Posterior vena cava (tissue), 2 donors: ENCODE measurements around the gene FGF8. TPM values are rescaled to one million over a fixed set of nuclear protein-coding genes. Genes with fewer than 3 reads are reported as not detected.
A peak's percentile ranks its signal among the peaks of the same experiment; 100 is the strongest.

Source experiments
- DNase-seq: peaks from one replicate; pipeline ENCODE4 v3.0.0-alpha.2; 2020; ENCODE audit warnings: low spot score
- intact Hi-C, 2 donors: fragments of 100-400 bp; cut with DNase I; formaldehyde crosslinking; loops; one replicate each; pipeline versions ENCODE4 v1.14.1 to v1.14.2; 2022 to 2023
- total RNA-seq, 2 donors: library from RNA; stranded (reverse); fragmentation: NEBNext Ultra II Directional; extraction: Animal tissue kit (Norgen Biotek cat#: 25700); gene quantifications; one replicate each; pipeline ENCODE4 v1.2.1, GENCODE V29; 2021
- donor health status: DM: yes; HTN: yes; CAD: no.
- donor health status: DM: yes; HTN: yes; CAD: no.

The FGF8 gene
- total RNA-seq, 2 donors from 2014 or later, result not detected

- intact Hi-C loops, result no loop called here
- peak; percentile 43 for DNase-seq
Observed at GRCh38 chr10:101749047-101750016, 26.6 kb downstream of the FGF8 start.

- intact Hi-C loops, result no loop called here
- peak; percentile 62 for DNase-seq
Observed at GRCh38 chr10:101748496-101748895, 27.4 kb downstream of the FGF8 start.

GRCh38 chr10:101745074-101745696 lies 30.7 kb downstream of the FGF8 start:
- intact Hi-C loops, result no loop called here
- DNase-seq, result peak; percentile 6

- intact Hi-C loops, result no loop called here
- peak; percentile 28 for DNase-seq
Observed at GRCh38 chr10:101744267-101744666, 31.6 kb downstream of the FGF8 start.

GRCh38 chr10:101741938-101742337 lies 34.0 kb downstream of the FGF8 start:
- intact Hi-C loops, result no loop called here
- DNase-seq, result no peak

- intact Hi-C loops, result no loop called here
Observed at GRCh38 chr10:101736666-101737065, 39.2 kb downstream of the FGF8 start.

GRCh38 chr10:101732096-101732495 lies 43.8 kb downstream of the FGF8 start:
- DNase-seq, result no peak
- intact Hi-C loops, result no loop called here

More at GRCh38 chr10:101736666-101737065, 39.2 kb downstream of the FGF8 start:
- DNase-seq, result no peak

- intact Hi-C loops, result no loop called here
Observed at GRCh38 chr10:101726115-101726387, 49.9 kb downstream of the FGF8 start.

GRCh38 chr10:101725296-101726114 lies 50.4 kb downstream of the FGF8 start:
- intact Hi-C loops, result no loop called here
- DNase-seq, result no peak

More at GRCh38 chr10:101726115-101726387, 49.9 kb downstream of the FGF8 start:
- no peak for DNase-seq

GRCh38 chr10:101724446-101724845 lies 51.5 kb downstream of the FGF8 start:
- DNase-seq, result no peak
- intact Hi-C loops, result no loop called here

- intact Hi-C loops, result no loop called here
- no peak for DNase-seq
Observed at GRCh38 chr10:101723176-101723575, 52.7 kb downstream of the FGF8 start.

- no peak for DNase-seq
- intact Hi-C loops, result no loop called here
Observed at GRCh38 chr10:101721806-101722205, 54.1 kb downstream of the FGF8 start.

- intact Hi-C loops, result no loop called here
Observed at GRCh38 chr10:101720606-101721230, 55.2 kb downstream of the FGF8 start.

More at GRCh38 chr10:101720606-101721230, 55.2 kb downstream of the FGF8 start:
- no peak for DNase-seq

Other genes with a start within 250 kb of the FGF8 start
- 10 to 100 TPM; 13.9 to 19.1 TPM for gene POLL, start 187.9 kb downstream of the FGF8 start, total RNA-seq
- gene DPCD, start 187.8 kb downstream of the FGF8 start, total RNA-seq, result 10 to 100 TPM; 11.4 to 12.5 TPM
- gene FBXW4, start 80.9 kb downstream of the FGF8 start, total RNA-seq, result 10 to 100 TPM; 69.3 to 75.1 TPM
- gene NPM3, start 7.3 kb upstream of the FGF8 start, total RNA-seq, result 10 to 100 TPM; 19.1 to 21.1 TPM
- gene OGA, start 42.3 kb upstream of the FGF8 start, total RNA-seq, result 100 to 1,000 TPM in 1 of 2 donors, 10 to 100 TPM in 1; 87.7 to 125 TPM
- 1 to 10 TPM; 2.3 to 2.7 TPM for gene KCNIP2, start 67.7 kb upstream of the FGF8 start, total RNA-seq